ENCODE results near the gene ANXA10.
"Not testable (repeated sequence)": the region's sequence is repeated elsewhere in the genome, so short reads cannot be mapped to it uniquely, and the experiment has no call there.

Gene ANXA10

DNA sequence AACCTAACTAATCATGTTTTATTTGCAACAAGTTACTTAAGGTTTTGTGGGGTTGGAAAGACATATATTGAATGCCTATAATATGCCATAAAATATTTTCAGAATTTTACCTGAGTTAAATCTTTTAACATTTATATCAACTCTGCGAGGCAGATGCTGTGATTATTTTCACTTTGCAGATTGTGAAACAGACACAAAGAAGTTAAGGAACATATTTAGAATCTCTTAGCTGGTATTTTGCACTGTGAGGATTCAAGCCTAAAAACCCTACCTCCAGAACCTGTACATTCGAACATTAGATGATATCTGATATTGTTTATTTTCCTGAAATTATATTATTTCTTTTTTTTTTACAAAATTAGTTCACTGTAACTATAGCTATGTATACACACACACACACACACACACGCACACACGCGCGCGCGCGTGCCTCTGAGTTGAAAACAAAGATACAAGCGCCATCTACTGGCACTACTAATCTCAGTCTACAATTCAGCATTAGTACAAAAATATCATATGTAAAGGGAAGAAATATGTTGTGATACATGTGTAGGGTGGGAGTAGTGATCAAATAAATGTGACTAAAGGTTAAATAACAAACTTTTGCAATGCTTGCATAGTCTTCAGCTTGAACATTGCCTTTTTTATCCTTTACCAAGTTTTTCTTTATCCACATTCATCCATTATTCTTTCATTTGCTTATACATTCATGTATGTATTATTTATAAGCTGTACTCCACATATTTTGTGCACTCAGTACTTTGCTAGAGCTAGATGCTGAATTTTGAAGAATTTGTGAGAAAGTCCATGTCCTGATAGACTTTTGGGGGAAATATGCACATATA, 61.5 kb downstream of the ANXA10 start:
- in situ Hi-C loops (cut with HindIII; ENCODE audit: low sequenced_read_pairs) = no loop called here

DNA sequence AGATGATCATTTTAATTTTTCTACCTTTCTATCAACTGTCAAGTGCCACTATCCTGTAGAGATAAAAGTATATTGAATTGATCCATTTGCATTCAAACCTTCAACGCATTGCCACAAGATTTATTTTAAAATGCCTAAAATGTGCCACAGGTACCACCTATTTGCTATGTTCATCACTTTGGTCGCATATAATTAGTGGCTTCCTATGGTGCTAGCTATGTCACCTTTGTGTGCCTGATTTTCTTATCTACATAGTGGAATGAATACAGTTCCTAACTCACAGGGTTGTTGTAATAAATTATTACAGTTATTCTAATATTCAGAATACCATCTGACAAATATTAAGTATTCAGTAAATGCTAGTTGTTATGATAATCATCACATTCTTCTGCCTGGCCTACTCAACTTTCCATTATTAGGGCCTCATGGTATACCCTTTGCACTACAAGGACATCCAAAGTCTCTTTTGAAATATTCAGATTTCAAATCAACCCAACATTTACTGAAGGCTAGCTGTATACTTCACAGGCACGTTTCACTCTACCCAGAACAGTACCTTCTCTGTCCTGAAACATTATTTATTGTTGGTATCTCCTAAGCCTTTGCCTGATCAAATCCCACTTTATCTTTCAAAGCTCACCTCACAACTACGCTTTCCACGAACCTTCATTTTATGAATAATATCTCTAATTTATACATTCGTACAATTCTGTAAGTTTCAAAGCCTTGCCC, 62.4 kb downstream of the ANXA10 start:
- in situ Hi-C loops (cut with HindIII; ENCODE audit: low sequenced_read_pairs) = no loop called here

DNA sequence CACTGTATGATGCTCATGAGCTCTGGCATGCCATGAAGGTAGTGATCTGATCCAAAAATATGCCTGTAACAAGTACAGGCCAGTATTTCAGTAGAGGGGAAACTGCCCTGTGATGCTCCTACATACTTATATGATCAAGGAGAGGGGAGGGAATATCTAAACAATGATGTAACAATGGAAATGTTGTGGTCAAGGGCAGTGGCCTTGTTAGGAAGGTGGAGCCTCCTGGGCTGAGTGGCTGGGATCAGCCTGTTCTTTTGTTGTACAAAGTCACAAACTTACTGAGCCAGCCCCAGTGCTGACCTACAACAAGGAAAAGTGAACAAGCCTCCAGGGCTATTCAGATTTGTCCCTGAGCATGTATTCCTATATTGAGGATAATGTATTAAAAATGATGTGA, 70.3 kb downstream of the ANXA10 start:
- in situ Hi-C loops (cut with HindIII; ENCODE audit: low sequenced_read_pairs) = no loop called here

DNA sequence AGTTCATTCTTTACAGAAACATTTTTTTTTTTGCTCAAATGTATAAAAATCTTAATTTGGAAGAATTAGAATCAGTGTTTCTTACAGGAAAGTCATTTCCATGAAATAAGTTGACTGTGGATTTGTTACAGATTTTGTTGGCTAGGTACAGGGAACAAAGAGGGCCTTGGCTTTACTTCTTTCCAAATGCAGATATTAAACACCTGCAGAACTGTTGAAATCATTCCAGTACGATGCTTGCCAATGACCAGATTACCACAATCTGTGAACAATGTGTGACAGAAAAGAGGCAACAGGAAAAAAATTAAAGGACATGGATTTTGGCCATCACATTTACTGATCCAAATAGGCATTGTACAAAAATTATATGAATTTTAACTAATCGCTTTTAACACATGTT, 70.8 kb downstream of the ANXA10 start:
- in situ Hi-C loops (cut with HindIII; ENCODE audit: low sequenced_read_pairs) = no loop called here

DNA sequence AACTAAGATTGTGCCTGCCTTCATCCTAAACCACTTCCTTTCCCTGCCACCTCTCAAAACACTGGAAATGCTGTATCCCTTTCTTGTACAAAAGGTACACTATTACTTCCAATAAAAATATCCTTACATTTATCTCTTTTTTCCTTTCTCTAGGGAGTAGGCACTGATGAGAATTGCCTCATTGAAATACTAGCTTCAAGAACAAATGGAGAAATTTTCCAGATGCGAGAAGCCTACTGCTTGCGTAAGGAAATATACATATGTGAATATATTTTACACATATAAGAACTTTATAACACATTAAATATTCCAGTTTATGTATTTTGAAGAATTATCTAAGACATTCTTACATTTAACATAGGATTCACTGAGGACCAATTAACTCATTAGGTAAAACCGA, 71.7 kb downstream of the ANXA10 start:
- in situ Hi-C loops (cut with HindIII; ENCODE audit: low sequenced_read_pairs) = no loop called here

DNA sequence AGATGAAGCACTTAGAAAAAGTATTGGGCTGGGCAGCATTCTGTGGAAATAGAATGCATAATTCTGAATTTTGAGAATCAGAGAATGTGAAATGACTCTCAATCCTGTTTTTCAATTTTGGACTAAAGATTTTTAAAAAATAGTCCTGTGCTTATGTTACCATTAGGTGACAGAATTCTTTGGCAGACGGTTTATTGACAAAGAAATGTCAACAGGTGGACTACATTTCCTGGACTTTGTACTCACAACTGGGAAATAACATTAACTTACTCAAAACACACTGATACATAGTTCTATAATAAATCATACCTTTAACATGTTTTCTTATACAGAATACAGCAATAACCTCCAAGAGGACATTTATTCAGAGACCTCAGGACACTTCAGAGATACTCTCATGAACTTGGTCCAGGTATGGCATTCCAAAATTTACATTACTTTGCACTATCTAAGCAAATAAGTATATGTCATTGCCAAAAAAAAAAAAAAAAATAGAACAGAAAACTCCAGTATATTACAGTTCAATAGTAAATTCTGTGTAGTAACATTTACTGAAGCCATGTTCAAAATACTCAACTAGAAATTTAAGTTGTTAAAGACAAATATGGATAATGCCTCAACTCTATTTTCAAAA, 72.7 kb downstream of the ANXA10 start:
- in situ Hi-C loops (cut with HindIII; ENCODE audit: low sequenced_read_pairs) = no loop called here

DNA sequence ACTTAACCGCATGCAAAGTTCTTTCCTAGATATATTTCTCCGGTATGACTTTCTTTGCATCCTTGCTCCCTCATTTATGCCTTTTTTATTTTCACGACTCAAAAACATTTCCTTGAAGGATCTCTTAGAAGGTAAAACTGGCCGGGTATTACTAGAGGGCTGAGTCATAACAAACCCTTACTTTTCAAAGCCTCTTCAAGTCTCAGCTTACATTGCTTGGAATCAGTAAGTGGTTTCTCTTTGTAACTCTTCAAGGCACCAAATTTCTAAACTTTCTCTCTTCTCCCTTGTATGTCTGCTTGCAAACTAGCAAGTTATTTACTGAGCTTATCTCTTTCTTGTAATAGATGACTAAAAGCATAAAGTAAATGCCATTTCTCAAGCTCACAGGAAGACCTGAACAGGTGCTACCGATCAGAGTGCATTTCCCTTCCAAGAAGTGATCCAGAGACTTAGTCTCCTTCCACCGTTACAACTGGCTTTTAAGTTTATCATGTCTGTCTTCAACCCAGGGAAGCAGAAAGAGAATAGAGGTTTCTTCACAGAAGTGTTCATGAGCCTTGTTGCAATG, 75.5 kb downstream of the ANXA10 start:
- in situ Hi-C loops (cut with HindIII; ENCODE audit: low sequenced_read_pairs) = no loop called here

DNA sequence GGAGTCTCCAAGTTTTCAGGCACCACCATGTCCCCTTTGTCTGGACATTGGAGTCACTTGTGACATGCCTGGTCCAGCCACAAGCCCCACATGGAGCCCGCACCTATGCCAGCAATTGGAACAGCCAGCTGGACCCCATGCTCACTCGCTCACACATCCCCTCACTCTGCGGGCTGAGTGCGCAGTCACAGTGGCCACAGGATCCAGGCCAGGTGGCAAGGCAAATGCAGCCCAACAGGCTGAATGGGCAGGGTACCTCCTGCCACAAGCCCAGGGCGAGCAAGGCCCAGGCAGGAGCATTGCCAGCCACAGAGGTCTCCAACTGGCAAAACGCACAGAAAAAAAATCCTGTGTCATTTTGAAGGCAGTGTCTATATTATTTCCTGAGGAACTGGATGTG, 82.0 kb downstream of the ANXA10 start:
- in situ Hi-C loops (cut with HindIII; ENCODE audit: low sequenced_read_pairs) = no loop called here

DNA sequence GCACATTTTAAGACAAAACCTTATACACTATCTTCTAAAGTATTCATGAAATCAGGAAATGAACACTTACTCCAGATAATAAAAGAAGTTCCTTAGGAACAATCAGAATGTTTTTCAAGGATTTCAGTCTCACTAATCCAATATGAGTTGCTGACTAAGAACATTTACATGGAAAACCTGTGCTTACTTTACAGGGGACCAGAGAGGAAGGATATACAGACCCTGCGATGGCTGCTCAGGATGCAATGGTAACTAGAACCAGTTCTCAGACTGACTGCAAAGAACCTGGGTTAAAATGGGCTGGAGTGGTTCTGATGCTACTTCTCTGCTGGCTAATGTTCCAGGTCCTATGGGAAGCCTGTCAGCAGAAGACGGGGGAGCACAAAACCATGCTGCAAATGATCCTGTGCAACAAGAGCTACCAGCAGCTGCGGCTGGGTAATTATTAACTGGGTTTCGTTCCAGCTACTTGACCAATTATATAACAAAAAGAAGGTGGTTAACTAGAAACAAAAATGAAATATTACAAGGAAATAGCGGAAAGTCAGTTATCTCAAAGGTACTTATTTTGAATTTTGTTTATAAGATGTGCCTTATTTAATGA, 85.3 kb downstream of the ANXA10 start:
- in situ Hi-C loops (cut with HindIII; ENCODE audit: low sequenced_read_pairs) = loop anchor here (25.0 kb wide), 2 partner anchors 335 to 735 kb away; no protein-coding TSS in a partner anchor

DNA sequence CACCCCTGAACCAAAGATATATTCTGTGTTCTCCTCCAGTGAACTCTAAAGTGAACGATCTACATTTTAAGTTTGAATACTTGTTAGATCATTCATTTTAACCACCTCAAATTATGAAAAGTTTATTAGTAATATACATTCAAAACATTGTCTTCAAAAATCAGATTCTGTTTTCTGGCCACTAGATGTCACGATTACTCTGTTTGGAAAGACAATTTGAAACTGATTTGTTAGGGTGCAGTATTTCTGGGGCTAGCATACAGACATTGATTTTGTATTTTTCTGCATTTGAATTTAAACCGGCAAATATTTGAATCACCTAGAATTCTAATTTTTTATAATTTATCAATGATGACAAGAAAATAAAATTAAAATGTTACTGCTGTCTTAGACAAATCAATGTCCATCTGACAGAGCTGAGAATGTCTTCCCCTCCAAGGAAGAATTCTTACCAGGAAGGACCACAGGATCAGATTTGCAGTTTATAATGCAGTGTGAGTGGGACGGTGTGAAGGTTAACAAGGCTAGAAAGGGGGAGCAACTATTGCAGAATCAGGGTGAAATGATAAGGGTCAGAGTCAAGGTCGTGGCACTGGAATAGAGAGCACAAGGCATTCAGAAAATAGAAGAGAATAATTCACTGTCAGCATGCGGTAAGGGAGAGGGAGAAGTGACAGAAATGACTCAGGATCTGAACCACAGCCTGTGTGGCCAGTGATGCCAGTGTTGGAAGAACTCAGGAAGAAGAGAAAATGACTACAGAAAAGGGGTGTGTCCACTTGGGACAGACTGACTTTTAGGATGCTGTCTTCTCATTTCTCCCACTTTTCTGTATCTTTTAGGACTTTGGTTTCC, 91.6 kb downstream of the ANXA10 start:
- in situ Hi-C loops (cut with HindIII; ENCODE audit: low sequenced_read_pairs) = loop anchor here (25.0 kb wide), 2 partner anchors 328 to 728 kb away; no protein-coding TSS in a partner anchor

DNA sequence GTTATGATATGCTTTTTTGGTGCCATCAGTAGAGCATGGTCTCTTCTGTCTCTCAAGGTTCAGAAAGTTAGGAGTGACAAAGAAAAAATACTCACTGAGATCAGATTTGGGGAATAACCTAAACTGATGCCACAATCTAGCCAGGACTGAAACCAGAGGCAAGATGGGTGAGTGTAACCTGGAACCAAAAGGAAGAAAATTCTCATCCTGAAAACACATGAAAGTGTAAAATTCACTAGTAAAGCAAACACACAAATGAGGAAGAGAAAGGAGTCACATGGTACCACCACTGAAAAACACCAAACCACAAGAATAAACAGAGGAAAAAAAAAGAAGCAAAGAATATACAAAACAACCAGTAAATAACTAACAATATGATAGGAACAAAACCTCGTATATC, 96.4 kb downstream of the ANXA10 start:
- in situ Hi-C loops (cut with HindIII; ENCODE audit: low sequenced_read_pairs) = loop anchor here (25.0 kb wide), 2 partner anchors 324 to 724 kb away; no protein-coding TSS in a partner anchor

DNA sequence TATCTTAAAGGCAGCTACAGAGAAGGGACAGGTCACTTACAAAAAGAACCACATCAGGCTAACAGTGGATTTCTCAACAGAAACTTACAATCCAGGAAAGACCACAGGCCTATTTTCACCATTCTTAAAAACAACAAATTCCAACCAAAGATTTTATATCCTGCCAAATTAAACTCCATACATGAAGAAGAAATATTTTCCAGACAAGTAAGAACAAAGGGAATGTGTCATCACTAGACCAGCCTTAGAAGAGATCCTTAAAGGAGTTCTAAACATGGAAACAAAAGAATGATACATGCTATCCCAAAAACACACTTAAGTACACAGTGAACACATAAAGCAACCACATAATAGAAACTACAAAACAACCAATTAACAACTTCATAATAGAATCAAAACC, 105.6 kb downstream of the ANXA10 start:
- in situ Hi-C loops (cut with HindIII; ENCODE audit: low sequenced_read_pairs) = loop anchor here (25.0 kb wide), 2 partner anchors 314 to 714 kb away; no protein-coding TSS in a partner anchor

DNA sequence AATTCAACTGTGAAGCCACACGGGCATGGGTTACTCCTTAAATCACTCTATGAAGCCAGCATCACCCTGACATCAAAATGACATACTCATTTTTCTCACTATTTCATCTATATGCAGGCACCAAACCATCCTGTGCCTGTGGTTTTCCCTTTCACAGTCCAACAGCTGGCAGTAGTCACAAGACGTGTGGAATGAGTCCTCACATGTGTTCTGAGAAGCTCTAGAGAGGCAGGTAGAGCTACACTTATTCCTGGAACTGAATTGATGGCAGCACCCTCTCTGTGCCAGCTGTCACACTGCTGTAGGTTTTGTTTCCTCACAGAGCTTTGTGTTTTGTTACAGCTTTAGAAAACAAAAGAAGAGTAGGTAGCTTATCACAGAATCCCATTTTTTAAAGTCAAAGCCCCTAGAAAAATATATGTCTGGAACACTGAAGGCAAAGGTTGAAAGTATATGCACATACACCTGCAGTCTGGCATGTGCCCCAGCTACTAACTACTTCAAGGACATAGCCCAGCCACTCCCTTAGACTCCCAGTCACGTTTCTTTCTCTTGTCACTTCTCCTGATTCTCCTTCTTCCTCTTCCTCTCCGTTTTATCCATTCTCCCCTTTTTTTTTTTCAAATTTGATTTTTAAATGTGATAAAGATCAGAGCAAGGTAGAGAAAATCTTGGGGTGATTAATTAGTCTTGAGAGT, 107.1 kb downstream of the ANXA10 start:
- in situ Hi-C loops (cut with HindIII; ENCODE audit: low sequenced_read_pairs) = loop anchor here (25.0 kb wide), 2 partner anchors 313 to 713 kb away; no protein-coding TSS in a partner anchor

DNA sequence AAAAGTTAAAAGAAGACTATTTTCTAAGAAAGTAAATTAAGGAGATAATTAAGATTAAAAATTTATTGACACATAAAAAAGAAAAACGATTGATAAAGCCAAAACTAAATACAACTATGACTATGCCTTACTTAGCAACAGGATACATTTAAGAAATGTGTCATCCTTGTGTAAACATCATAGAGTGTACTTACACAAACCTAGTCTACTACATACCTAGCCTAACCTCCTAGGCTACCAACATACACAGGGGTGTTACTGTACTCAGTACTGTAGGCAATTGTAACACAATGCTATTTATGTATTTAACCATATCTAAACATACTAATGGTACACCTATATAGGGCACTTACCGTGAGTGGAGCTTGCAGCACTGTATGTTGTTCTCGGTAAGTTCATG, 108.3 kb downstream of the ANXA10 start:
- in situ Hi-C loops (cut with HindIII; ENCODE audit: low sequenced_read_pairs) = no loop called here

DNA sequence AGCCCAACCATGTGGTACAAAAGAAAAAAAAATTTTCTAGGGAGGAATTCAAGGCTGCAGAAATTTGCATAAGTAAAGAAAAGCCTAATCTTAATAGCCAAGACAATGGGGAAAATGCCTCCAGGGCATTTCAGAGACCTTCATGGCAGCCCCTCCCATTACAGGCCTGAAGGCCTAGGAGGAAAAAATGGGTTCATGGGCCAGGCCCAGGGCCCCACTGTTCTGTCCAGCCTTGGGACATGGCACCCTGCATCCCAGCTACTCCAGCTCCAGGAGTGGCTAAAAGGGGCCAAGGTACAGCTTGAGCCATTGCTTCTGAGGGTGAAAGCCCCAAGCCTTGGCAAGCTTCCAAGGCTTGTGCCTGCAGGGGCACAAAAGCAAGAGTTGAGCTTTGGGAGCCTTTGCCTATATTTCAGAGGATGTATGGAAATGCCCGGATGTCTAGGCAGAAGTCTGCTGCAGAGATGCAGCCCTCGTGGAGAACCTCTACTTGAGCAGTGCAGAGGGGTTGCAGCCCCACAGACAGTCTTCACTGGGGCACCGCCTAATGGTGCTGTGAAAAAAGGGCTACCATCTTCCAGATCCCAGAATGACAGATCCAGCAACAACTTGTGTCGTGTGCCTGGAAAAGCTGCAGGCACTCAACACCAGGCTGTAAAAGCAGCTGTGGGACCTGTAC, 111.0 kb downstream of the ANXA10 start:
- in situ Hi-C loops (cut with HindIII; ENCODE audit: low sequenced_read_pairs) = no loop called here

DNA sequence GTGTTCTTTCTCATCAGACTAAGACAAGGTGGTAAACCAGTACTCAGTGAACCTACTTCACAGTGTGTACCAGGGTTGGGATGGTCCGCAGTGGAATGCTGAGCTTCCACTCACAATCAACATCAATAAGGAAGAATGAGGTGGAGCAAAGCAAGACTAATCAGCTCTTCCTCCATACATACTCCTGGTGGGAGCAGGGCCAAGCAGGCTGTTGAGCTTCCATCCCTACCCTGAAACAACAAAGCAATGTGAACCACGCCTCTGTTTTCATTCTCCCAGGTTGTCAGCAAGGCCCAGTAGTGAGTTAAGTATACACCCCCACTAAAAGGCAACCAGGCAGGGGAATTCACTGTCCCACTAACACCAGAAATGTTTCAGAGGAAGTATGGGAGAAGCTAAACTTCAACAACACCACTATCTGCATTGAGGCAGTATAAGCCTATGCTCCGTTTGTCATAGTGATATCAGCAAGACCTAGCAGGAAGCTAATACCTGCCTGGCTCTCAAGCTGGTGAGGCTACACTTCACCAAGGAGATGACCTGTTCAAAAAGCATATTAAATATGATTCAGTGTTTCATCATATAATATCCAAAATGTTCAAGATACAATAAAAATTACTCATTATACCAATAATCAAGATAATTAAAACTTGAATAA, 116.7 kb downstream of the ANXA10 start:
- in situ Hi-C loops (cut with HindIII; ENCODE audit: low sequenced_read_pairs) = no loop called here

DNA sequence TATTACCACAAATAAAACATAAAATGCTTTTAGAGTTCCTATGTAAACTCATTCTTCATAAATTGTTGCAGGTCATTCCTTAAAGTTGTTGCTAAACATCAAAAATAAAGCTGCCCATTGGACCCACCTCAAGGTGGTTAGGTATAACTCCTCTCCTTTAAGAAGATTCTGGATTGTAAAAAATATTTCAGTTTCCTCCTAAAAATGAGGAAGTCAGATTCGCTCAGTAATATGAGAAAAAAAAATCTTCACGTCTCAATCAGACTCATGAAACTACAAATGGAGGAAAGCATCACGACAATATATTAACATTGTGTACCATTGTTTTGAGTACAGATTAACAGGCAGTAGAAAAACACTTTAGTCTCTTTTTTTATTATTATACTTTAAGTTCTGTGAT, 120.3 kb downstream of the ANXA10 start:
- in situ Hi-C loops (cut with HindIII; ENCODE audit: low sequenced_read_pairs) = no loop called here

DNA sequence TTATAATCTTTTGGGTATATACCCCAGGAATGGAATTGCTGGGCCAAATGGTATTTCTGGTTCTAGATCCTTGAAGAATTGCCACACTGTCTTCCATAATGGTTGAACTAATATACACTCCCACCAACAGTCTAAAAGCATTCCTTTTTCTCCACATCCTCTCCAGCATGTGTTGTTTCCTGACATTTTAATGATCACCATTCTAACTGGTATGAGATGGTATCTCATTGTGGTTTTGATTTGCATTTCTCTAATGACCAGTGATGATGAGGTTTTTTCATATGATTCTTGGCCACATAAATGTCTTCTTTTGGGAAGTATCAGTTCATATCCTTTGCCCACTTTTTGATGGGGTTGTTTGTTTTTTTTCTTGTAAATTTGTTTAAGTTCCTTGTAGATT, 121.2 kb downstream of the ANXA10 start:
- in situ Hi-C loops (cut with HindIII; ENCODE audit: low sequenced_read_pairs) = not testable (repeated sequence)

Data from endothelial cell of hepatic sinusoid (primary cell).